GM21825 (cell line): ENCODE results near the gene LBX1.

Experiments
- ATAC-seq: cut with Tn5 transposase; IDR thresholded peaks from one replicate; pipeline ENCODE4 v1.9.1; 2021; ENCODE audit warnings: mild to moderate bottlenecking, moderate library complexity; ENCODE audit not compliant: unreplicated experiment

The LBX1 gene

DNA sequence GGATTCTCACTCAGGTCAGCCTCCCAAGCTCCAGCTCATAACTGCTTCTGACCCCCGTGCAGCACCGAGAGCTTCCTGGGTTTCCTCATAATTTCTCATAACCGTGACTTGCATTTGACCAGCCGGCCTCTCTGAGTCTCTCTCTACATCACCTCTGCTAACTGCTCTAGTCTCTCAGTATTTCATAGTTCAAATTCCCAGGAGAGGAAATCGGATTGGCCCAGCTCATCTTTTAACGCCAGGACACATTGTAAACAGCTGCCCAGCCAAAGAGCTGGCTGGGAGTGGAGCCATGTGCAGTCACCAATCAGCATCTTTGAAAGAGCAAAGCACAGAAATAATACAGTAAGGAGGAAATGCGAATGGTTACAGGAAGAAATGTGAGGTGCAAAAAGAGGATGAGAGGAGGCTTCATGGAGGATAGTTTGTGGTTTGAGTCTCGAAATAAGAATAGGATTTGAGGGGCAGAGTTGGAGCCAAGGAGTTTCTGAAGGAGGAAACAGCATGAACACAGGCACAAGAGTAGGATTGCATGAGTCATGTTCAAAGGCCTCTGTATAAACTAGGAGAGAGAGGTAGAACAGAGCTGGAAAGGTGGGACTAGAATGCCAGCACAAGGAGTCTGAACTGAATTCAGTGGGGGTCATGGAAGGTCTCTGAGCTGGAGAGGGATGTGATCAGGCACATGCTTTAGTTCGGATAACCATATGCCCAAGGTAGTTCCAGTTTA is 15.2 kb upstream of the LBX1 start:
- no peak for ATAC-seq

DNA sequence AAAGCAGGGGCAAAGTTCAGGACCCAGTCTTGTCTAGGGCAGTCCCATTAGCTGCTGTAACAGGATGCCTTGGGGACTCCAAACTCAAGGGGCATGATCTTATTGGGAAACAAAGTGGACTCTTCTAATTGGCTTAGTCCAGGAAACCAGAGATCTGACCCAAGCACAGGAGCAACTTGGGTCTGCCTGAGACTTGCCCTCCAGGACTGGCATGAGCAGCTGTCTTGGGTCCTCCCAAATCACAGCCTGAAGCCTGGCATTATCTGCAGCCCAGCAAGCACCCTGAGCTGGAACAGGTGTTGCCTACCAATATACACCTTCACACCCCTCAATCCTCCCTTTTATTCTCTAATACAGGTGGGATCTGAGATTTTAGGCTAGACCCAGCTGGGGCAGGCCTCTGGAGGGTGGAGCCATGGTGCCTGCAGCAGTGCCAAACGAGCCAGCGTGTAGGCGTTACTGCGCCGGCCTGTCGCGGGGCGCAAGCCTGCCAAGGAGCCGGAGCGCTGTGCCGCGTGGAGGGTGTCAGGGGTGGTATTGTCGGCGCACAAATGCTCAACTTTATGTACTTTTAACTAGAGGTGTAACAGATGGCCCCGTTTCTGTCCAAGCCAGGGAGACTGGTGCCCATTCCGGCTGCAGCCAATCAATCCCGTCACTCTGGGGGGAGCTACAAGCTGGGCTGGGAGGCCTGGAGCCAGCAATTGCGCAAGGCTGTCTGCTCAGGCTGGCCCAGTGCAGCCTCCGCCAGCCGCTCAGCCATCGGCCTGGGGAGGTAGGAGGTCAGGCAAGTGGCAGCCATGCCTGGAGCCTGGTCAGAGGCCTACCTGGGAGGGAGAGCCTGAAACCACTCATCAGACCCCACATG is 12.8 kb upstream of the LBX1 start:
- ATAC-seq: no peak

DNA sequence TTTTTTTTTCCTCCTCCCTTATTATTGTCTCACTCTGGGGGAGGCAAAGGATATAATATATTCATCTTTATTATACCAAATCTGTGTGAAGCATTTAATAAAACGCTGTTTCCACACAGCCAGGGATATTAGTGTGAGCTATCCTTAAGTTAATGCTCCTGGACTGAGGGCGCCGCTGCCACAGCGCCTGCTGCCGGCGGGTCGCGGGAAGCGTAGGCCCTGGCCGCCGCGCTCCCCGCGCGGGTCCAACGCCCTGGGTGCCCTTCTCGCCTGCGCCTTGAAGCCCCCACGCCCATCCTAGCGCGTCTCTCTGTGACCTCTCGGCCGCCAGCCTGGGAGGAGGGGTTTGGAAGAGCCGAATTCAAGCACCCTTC is 9.5 kb upstream of the LBX1 start:
- no peak for ATAC-seq

DNA sequence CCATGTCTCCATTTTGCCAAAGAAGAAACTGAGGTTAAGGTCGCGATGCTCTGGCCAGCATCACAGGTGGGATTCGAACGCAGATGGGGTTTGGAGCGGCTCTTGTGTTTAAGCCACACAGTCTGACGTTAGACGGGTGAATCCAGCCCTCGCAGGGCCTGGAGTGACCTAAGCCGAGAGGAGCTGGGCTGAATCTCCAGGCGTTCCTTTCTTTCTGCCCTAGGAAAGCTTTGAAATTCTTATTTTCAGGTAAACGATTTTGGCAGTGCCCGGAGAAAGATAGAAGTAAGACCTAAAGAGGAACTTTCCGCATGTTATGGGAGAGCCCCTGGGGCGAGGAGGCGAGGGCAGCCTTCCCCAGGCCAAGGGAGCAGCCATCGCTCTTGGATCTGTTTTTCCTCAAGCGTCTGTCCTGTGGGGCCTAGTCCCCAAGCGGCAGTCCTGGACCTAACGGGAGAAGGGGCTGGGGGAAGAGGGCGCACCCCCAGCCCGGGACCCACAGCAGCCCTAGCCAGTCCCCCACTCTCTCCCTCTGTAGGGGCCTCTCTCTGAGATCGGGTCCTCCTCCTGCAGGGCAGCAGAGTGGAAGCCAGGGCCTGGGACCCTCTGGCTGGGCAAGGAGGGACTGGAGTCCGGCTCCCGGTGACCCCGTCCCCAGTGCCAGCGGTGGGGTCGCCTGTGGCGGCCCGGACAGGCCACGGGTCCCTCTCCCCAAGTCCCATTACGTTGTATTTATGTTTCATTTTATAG is 8.9 kb upstream of the LBX1 start:
- no peak for ATAC-seq

- no peak for ATAC-seq
Measured at GRCh38 chr10:101237081-101237981, 8.1 kb upstream of the LBX1 start.

DNA sequence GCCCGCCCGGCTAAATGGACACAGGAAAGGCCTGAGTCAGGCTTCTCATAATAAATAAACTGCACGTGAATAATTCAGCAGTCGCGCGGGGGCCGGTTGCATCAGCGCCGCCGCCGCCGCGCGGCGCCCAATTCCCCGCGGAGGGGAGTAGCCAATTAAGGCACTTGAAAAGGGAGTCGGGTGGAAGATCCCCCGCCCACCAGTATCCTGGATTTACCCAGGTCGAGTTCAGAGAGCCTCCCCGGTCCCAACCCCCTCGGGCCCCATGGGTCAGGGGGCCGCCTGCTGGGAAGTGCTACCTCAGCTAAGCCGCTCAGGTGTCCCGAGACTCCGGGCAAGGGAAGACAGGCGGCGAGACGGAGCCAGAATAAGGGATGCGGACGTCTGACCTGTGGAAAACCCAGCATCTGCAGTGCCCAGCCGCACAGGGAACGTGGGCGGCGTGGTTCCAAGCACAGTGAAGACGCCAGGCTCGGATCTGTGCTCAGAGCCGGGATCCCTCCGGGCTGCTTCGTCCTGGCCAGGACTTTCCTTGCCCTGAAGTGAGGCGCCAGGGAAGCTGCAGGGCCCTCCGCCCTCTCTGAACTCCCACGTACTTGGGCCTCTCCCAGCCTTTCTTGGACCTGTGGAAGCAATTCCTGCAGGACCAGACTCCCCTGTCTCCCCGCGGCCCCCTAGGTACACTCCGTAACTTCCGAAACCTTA is 7.3 kb upstream of the LBX1 start:
- no peak for ATAC-seq

GRCh38 chr10:101235766-101236165 is 6.5 kb upstream of the LBX1 start:
- no peak for ATAC-seq

DNA sequence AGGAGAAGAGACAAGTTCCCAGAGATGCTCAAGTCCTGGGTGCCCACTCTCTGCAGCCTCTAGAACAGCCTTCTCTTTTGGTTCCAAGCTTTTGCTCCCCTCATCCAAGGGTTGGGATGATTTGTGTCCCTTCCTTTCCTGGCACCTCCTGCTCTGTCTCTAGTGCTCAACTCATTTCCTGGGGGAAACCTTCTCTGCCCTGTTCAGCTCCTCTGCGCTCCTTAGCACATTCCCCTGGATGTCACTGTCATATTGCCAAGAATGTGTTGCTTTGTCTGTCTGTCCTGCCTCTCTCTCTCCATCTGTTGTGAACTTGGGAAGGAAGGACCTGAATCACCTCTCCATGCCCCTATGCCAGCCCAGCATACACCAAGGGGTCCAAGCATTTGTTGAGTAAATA is 5.1 kb upstream of the LBX1 start:
- ATAC-seq: no peak

GRCh38 chr10:101233863-101234262 is 4.6 kb upstream of the LBX1 start:
- no peak for ATAC-seq

DNA sequence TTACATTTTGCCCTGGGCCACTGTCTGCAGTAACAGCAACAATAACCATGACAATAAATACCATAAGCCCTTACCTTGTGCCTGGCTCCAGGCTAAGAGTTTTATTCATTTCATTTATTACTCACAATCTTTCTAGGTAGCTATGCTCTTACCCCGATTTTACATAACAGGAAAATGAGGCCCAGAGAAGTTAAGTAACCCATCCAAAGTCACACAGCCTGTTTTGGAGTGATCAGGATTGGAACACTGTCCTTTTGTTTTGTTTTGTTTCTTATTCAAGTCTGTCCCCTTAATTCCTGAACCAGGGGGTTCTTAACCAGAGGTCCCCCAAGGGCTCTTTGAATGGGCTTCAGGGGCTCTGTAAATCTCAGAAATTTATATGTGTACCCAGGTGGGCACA is 4.2 kb upstream of the LBX1 start:
- ATAC-seq: no peak

DNA sequence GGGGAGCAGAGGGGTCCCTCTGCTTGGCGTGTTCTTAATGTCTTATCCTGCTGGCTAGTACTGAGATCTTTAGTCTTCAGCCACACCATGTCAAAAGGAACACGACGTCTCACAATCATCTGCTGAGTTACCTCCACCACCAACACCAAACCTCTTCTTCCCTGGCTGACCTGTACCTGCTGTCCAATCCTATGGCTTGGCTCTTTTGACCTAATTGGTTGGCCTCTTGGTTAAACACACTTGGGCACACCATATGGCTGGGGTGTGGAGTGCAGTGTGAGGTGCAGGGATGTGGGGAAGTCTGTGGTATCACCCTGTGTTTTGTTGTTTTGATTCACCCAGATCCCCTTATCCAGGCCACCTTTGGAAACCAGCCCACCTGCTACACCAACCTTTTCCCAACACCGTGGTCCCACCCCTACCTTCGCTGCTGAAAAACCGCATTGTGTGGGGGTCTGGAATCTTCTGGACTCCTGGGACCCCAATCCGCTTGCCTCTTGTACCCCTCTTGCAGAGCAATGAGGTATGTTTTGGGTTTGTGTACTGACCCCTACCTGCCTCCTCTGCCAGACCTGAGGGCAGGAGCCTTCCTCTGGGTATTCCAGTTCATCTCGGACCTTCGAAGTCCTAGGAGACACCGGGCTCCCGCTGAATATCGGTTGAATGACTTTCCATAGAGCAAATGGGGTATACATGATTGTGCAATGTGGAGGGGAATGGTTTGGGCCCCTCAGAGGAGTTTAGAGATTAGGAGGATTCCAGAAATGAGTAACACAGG is 2.8 kb upstream of the LBX1 start:
- no peak for ATAC-seq

- ATAC-seq: no peak
Measured at GRCh38 chr10:101231092-101231491, 1.8 kb upstream of the LBX1 start.

GRCh38 chr10:101230183-101230917 is 1.1 kb upstream of the LBX1 start:
- no peak for ATAC-seq

GRCh38 chr10:101228966-101229265 is 347 bp downstream of the LBX1 start:
- ATAC-seq: no peak

- ATAC-seq: no peak
Measured at GRCh38 chr10:101228153-101228965, 904 bp downstream of the LBX1 start.

GRCh38 chr10:101227429-101228152 is 1.7 kb downstream of the LBX1 start:
- no peak for ATAC-seq
